Measurements from ENCODE around the gene POLR1E.
"Not testable (repeated sequence)": the region's sequence is repeated elsewhere in the genome, so short reads cannot be mapped to it uniquely, and the experiment has no call there.

POLR1E gene

DNA sequence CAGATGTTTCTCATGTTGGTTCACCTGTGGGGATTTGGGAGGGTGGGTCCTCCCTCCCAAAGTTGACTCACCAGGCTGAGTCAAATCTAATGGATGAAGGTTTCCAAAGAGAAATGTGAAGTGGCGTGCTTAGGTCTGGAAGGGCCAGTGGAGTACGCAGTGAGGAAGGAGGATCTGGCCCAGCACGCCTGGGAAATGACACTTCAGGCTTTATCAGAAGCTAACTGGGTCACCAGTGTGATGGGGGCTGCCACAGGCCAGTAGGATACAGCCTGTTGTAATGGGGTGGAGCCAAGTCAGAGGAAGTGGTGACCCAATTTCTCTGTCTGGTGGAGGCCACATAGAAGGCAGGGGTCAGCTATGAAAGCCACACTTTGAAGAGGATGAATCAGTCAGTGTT lies 18.0 kb downstream of the POLR1E start:
- no peak for DNase-seq (ENCODE audit: low read depth in 3 of 3)

DNA sequence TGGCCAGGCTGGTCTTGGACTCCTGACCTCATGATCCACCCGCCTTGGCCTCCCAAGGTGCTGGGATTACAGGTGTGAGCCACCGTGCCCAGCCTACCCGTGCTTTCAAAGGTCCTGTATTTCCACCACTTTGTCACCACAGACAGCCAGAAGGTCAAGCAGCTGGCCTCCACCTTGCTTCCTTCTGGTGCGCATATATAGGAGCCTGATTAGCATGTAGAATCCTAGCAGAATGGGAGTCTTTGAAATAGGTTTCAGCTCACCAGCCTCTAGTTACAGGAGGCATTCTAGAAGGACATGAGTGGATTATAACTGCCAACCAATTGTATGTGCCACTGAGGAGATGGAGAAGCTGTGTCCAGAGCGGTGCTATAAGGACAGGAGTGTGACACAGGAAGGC lies 18.9 kb downstream of the POLR1E start:
- DNase-seq (ENCODE audit: low read depth in 3 of 3) = no peak

DNA sequence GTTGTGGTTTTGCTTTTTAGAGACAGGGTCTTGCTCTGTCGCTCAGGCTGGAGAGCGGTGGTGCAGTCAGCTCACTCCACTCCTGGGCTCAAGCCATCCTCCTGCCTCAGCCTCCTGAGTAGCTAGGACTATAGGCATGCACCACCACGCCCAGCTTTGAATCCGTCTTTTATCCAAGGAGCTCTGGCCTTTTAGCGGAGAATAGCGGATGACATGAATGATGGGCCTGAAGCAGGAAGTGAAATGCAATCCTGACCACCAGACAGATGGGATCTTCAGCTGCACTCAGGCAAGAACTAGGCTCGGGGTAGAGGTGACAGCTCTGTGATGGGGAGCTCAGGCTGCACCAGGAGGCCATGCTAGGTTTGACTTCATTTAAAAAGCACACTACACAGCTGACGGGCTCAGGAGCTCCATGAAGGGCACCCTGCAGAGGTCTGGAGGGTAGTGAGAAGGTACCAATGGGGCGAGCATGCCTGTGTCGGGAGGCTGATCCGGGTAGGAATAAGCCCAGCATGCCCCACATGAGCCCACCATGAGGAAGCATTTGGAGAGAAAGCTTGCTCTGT lies 21.9 kb downstream of the POLR1E start:
- DNase-seq (ENCODE audit: low read depth in 3 of 3) = no peak

DNA sequence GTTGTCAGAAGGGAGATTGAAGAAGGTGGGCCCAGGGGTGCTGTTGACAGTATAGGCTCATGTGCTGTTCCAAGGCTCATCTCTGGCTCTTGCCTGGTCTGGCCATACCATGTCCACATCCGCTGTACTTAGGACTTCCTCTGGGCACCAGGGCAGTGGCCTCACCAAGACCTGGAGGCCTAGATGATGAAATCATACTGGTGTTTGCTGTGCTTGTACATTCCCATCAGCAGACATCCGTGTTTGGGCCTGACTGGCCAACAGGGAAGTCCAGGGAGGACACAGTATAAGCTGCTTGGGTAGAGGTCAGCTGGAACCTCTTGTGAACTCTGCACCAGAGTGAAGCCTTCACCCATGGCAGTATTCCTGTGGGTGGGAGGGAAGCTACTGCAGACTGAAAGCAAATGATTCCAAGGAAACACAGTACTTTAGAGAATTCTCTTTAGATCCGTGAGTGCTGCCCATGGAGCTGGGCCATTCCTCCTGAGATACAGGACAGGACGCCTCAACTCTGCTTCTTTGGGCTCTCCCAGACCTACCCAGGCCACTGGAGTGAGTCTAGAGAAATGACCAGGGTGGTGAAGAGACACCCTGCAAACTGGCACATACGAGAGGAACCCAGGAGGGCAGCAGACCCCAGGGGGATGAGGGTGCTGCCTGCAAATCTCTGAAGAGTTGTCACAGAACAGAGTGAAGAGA lies 22.5 kb downstream of the POLR1E start:
- no peak for DNase-seq (ENCODE audit: low read depth in 3 of 3)

DNA sequence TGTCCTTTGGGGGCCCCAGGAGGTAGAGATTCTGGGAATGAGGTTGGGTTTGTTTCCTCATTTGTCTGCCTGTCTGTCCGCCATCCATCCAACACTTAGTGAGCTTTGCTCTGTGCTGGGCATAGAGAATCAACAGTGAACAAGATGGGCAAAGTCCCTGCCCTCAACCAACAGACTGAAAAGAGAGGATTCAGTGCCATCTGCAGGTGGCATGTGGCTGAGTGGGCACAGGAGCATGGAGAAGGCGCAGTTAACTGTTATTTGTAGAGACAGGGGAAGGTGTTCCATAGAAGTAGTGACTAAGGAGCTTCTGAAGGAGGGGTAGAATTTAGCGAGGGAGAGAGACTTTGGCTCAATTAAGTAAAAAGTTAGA lies 23.1 kb downstream of the POLR1E start:
- DNase-seq (ENCODE audit: low read depth in 3 of 3) = no peak

DNA sequence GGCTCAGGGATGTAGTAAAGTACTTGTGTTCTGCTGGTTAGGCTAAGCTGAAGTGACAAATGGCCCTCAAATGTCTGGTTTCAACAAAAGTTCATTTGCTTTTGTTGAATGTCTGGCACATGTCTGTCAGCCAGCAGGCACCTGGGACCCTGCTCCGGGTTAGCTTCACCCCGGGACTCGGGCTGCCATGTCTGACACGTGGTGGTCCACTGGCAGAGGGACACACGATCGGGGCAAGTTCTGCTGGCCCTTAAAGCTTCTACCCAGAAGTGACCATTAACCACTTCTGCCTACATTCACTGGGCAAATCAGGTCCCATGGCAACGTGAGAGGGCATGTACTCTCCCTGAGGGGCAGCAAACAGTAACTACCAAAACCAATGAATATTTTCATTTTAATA lies 23.8 kb downstream of the POLR1E start:
- no peak for DNase-seq (ENCODE audit: low read depth in 3 of 3)

DNA sequence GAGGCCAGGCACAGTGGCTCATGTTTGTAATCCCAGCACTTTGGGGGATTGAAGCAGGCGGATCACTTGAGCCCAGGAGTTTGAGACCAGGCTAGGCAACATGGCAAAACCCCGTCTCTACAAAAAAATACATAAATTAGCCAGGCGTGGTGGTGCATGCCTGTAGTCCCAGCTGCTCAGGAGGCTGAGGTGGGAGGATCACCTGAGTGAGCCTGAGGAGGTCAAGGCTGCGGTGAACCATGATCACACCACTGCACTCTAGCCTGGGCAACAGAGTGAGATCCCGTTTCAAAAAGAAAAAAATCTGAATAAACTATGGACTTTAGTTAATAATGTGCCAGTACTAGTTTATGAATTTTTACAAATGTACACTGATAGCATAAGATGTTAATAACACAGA lies 24.3 kb downstream of the POLR1E start:
- not testable (repeated sequence) for DNase-seq (ENCODE audit: low read depth in 3 of 3)

DNA sequence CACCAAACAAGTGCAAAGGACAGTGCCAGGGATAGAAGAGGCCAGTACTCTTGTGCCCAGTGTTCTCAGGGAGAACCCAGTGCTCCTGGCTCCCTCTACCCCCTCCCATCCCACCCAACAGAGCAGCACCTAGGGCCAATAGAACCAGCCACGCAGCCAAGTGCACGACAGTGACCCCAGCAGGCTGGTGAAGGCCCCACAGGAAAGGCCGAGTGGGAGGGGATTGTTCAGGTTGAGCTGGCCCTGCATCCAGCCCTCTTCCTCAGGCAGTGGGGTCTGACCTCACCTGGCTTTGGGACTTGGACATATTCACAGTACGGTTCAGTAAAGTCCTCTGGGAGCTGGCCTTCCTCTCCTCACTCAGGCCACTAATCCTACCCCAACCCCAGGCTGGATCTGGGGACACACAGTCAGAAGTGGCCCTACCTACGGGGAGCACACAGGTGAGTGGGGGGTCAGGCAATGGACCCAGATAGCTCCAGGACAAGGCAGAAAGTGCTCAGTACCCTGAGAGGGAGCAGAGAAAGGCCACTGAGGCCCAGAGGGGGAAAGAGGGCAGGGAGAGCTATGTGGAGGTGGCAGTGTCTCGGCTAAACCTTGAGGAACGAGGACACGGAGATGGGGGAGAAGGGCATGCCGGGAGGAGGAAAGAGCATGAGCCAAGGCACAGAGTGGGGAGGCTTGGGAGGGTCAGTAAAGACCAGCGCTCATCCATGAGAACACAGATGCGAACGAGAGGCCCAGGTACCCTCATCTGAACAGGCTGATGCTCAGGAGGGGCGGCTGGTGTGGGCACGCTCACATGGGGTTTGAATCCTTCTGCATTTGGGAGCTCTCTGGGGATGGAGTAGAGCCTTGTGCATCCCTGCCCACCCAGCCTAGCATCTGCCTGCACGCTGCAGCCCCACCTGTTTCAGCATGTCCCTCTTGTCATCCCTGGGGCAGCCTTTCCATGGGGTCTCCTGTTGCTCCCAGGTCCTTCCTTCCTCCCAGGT lies 25.6 kb downstream of the POLR1E start:
- no peak for DNase-seq (ENCODE audit: low read depth in 3 of 3)

DNA sequence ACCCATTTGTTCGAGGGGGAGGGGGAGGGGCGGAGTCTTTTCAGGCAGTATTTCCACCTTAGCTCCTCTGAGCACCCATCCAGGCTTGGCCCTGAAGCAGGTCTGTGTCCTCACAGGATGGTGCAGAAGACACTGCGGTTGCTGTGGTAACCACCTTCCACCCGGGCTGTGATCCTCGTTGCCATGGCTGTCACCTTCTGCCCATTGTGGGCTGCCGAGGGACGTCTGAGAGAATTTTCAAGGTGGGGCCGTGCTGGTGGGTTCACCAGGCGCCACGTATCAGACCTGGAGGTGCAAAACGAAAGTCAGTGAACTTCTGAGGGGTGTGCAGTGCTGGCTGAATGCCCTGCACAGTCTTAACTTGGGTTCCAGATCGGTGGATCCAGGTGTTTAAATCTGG lies 26.7 kb downstream of the POLR1E start:
- DNase-seq (ENCODE audit: low read depth in 3 of 3) = no peak

DNA sequence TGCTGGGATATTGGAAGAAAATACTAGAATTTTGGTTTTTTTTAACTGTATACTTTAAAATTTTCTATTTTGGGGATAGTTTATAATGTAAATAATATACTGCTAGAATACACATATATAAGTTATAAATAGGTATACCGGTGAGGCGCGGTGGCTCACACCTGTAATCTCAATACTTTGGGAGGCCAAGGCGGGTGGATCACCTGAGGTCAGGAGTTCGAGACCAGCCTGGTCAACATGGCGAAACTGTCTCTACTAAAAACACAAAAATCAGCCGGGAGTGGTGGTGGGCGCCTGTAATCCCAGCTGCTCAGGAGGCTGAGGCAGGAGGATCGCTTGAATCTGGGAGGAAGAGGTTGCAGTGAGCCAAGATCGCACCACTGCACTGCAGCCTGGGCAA lies 28.7 kb downstream of the POLR1E start:
- not testable (repeated sequence) for DNase-seq (ENCODE audit: low read depth in 3 of 3)

DNA sequence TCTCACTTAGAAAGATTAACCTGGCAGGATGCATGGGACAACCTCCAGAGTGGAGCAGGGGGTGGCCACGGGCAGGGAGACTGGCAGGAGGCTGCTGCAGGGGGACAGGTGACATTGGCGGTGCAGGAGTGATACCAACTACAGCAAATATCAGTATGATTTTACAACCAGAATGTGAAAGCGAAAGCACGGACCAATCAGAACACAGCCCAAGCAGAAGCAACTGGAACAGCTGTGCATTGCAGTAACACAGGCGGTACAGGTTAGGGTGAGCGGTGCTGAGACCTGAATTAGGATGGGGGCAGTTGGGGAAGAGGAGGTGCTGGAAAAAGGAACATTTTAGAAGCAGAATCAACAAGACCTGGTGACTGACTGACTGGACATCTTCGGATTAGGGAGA lies 29.3 kb downstream of the POLR1E start:
- DNase-seq (ENCODE audit: low read depth in 3 of 3) = no peak

DNA sequence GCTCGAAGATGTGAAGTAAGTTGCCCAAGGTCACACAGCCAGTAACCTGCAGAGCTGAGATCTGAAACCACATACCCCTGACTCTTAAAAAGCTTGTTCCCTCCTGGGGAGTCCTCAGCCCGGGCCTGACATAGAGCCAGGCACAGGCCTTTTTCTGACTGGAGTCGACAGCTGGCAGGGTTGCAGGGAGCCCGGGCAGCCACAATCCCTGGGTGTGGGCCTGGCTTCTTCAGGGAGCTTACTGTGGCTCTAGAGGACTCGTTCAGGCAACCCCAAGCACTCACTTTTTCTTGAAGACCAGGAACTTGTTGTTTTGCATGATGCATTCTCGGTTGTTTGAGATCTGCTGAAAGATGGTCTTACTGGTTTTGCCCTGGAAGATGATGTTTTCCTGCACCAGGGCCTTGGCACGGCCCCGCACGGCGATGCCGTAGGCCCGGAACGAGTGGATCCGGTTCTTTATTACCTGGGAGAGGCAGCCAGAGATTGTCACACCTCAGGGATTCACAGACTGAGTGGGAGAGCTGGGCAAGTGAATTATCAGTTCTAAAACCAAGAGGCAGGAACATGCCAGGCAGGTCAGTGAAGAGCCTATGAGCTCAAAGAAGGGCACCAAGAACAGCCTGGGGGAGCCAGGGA lies 30.0 kb downstream of the POLR1E start:
- no peak for DNase-seq (ENCODE audit: low read depth in 3 of 3)

DNA sequence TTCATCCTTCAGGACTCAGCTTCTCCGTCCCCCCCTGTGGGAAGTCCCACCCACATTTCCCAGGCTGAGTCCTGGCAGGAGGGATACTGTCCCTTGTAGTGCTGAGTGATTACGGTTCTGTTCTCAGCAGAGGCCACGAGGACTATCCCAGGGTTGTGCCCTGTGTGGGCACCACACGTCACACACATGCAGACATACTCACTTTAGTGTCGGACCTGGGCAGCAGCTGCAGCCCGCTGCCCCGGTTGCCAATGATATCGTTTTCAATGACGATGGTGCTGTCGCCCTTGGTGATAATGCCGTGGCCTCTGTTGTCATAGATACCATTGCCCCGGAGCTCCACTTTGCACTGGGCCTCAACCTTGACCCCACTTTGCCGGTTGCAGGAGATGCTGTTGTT lies 32.2 kb downstream of the POLR1E start:
- no peak for DNase-seq (ENCODE audit: low read depth in 3 of 3)

DNA sequence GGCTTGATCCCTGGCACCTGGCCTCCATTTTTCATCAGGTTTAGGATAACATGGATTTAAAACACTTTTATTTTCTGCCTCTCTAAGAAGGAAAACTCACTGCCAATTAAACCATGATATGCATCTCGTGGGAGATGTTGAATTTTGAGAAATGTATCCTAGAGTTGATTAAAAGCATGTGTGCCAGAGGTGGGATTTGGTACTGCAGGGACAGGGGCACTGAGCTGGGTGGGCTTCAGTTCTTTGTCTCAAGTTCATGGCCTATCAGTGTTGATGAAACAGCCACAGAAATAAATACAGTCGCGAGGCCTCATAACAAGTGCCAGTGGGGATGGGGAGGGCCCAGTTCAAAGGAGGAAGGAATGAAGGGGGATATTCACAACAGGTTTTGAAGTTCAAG lies 34.9 kb downstream of the POLR1E start:
- no peak for DNase-seq (ENCODE audit: low read depth in 3 of 3)

DNA sequence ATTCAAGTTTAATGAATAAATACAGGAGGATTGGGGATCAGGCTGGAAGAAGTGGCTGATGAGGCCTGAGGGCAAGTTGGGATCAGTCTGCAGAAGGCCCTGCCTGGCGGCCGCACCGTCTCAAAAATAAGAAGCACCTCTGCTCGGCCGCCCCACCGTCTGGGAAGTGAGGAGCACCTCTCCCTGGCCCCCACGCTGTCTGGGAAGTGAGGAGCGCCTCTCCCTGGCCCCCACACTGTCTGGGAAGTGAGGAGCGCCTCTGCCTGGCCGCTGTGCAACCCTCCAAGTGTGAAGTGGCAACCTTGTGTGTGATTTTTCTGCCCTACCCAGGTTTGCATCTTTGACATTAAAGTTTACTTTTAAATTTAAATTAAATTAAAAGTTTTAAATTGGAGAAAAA lies 35.4 kb downstream of the POLR1E start:
- no peak for DNase-seq (ENCODE audit: low read depth in 3 of 3)

DNA sequence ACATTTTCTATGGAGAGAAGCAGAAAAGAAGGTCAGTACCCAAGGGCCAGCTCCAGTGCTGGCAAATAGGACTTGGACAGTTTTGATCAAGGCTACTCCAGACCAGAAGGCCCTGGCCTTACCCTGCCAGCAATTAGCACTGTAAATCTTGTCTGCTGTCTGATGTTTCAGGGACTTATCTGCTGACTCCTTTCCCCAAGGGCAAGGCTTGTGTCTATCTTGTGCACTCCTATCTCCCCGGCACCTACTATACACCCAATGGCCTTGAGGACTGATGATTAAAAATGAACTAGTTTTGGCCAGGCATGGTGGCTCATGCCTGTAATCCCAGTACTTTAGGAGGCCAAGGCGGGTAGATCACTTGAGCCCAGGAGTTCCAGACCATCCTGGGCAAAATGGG lies 37.2 kb downstream of the POLR1E start:
- no peak for DNase-seq (ENCODE audit: low read depth in 3 of 3)

DNA sequence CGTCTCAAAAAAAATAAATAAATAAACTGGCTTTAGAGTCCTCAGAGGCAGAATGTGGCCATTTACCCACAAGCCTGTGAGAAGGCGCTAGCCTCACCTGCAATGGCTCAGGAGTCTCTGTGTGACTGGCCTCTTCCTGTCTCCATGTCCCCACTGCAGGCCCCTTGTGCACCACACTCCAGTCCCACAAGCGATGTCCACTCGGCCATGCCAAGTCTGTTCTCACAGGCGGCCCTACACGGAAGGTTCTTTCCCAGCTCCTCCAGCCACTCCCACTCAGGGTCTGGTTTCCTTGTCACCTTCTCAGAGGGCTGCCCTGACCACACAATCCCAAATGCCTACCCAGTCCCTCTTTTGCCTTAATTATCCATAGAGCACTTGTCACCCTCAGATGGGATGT lies 38.2 kb downstream of the POLR1E start:
- DNase-seq (ENCODE audit: low read depth in 3 of 3) = no peak

DNA sequence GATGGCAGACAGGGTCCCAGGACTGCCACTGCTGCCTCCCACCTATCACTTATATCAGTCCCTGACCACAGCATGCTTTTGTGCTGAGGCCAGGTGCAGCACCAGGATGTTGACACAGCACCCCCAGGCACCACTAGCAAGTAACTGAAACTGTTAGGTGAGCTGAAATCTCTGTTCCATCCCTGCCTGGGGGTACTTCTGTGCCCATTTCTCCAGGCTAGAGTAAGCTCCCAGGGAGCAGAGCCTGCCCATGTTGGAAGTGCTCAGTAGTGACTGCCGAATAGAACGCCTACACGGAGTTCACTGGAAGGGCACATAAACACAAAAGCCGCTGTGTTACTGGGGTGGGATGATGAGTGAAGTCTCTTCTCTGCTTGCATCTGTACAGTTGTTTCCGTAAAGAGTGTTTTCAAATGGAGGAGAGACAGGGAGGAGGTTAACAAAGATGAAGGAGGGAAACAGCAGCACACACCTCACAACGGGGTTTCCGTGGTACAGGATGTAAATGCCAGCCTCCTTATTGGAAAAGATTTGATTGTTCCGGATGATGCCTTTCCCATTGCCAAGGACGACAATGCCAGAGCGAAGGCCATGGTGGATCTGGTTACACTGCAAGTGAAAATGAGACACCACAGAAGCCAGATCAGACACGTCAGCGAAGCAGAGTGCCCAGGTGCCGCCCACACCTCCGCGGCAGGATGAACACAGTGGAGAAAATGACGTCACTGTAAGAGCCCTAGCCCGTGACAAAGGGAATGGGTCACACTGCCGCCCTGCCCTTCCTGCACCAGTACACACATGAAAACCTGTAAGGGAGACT lies 43.1 kb downstream of the POLR1E start:
- peak; percentile 20 to 71 (median 54) for DNase-seq (ENCODE audit: low read depth in 3 of 3)

DNA sequence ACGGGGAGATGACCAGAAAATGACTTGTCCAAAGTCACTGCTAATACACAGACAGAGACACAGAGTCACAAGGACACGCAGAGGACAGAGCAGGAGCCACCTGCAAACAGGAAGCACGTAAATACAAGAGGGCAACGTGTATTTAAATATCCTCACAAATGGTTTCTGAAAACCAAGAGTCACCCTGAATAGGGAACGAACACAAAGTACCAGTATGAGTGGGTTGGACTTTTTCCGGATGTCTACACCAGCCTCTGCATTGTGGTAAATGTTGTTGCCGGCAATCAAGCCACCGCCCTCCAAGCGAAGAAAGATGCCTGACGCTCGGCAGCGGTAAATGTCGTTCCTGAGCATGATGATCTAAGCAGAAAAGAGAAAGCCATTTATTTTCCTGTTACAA lies 46.0 kb downstream of the POLR1E start:
- peak in 1 of 3 experiments; percentile 30 for DNase-seq (ENCODE audit: low read depth in 3 of 3)

DNA sequence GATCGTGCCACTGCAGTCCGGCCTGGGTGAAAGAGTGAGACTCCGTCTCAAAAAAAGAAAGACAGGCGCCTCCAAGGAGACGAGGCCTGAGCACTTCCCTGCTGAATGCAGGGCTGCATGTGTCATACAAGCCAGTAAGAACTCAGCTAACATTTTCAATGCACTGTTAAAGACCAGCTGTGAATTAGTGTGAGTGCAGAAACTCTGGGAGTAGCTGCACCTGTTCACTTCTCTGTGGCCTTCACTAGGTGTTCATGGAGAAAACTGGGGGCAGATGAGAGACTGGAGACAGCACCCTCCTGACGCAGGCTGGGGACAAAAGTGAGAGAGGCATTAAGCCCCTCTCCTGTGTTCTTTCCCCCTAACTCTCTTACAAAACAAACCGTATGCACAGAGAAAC lies 48.7 kb downstream of the POLR1E start:
- no peak for DNase-seq (ENCODE audit: low read depth in 3 of 3)

DNA sequence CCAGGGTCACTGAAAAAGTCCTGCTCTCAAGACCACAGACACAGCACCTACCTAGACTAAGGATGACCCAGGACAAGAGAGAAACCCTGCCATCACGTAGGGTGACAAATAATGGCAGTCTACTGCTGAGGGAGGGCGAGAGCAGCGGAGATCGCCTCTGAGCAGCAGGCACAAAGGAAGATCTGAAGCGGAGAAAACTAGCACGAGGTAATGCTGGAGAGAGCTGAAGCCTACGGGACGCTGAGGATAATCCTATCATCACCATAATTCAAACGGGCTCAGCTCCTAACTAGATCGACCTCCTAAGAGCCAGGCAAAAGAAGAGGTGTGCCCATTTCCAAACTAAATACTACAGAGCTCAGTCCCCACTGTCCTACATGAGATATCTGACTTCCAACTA lies 49.2 kb downstream of the POLR1E start:
- DNase-seq (ENCODE audit: low read depth in 3 of 3) = no peak

Data from stimulated activated CD4-positive, alpha-beta T cell treated with anti-CD3 and anti-CD28 coated beads, TNF-alpha, amount 100 ng/mL, for 4 hours (primary cell).